Measurements from ENCODE around the gene PRXL2A. TPM values are rescaled to one million over a fixed set of nuclear protein-coding genes. Genes with fewer than 3 reads are reported as not detected.
A peak's percentile ranks its signal among the peaks of the same experiment; 100 is the strongest.

The PRXL2A gene
- total and polyA plus RNA-seq, 3 donors from 2014 or later, result 102 to 106 (median 104) TPM

- Histone ChIP-seq H3K4me1 (peaks cover 8% of the 10 kb centered on the region), H3K27me3 (no peaks in the 10 kb centered on the region), H3K9me3 (no peaks in the 10 kb centered on the region), H3K27ac (peak overlapping the region in 1 of 2 donors; percentile 77), H3K4me3 (no peak overlapping the region), H3K36me3 (ENCODE audit: low read depth, missing control alignments) (no peaks in the 10 kb centered on the region)
- intact Hi-C loops (cut with DNase I; ENCODE audit: low total_unique reads), result no loop called here
- TF ChIP-seq CTCF (IDR thresholded peaks at IDR 0.05) (no peak), POLR2A (IDR thresholded peaks at IDR 0.05) (no peak)
- WGBS, 2 donors, result 100% methylated on average over 1 of the region's 1 CpG
- DNase-seq, result no peak
These were observed 3.3 kb upstream of the PRXL2A start for GRCh38 chr10:80405035-80405434.

GRCh38 chr10:80405626-80406025, 2.7 kb upstream of the PRXL2A start:
- Histone ChIP-seq H3K36me3 (ENCODE audit: low read depth, missing control alignments) (no peaks in the 10 kb centered on the region), H3K27me3 (no peaks in the 10 kb centered on the region), H3K9me3 (no peaks in the 10 kb centered on the region), H3K4me3 (no peak overlapping the region), H3K27ac (peak overlapping the region; percentile 4 to 77), H3K4me1 (peaks cover 14% of the 10 kb centered on the region)
- TF ChIP-seq CTCF (IDR thresholded peaks at IDR 0.05) (no peak), POLR2A (IDR thresholded peaks at IDR 0.05) (no peak)
- no peak for DNase-seq
- intact Hi-C loops (cut with DNase I; ENCODE audit: low total_unique reads), result no loop called here
- WGBS, 2 donors, result 56 to 67% methylated on average over 4 of the region's 4 CpGs

GRCh38 chr10:80406204-80406603, 2.1 kb upstream of the PRXL2A start:
- Histone ChIP-seq H3K9me3 (no peaks in the 10 kb centered on the region), H3K36me3 (ENCODE audit: low read depth, missing control alignments) (no peaks in the 10 kb centered on the region), H3K4me3 (no peak overlapping the region), H3K27me3 (no peaks in the 10 kb centered on the region), H3K4me1 (peaks cover 20% of the 10 kb centered on the region), H3K27ac (peak overlapping the region; percentile 4 to 77)
- WGBS, 2 donors, result 39 to 43% methylated on average over 4 of the region's 4 CpGs
- DNase-seq, result no peak
- TF ChIP-seq CTCF (IDR thresholded peaks at IDR 0.05) (no peak), POLR2A (IDR thresholded peaks at IDR 0.05) (no peak)
- intact Hi-C loops (cut with DNase I; ENCODE audit: low total_unique reads), result no loop called here

GRCh38 chr10:80407812-80408241, 524 bp upstream of the PRXL2A start:
- intact Hi-C loops (cut with DNase I; ENCODE audit: low total_unique reads), result no loop called here
- 23 to 29% methylated on average over 15 to 16 of the region's 16 CpGs for WGBS, 2 donors
- TF ChIP-seq POLR2A (IDR thresholded peaks at IDR 0.05) (no peak), CTCF (IDR thresholded peaks at IDR 0.05) (no peak)

GRCh38 chr10:80409121-80409520, 770 bp downstream of the PRXL2A start:
- Histone ChIP-seq H3K9me3 (no peaks in the 10 kb centered on the region), H3K4me3 (peak overlapping the region; percentile 74 to 83), H3K4me1 (peaks cover 49% of the 10 kb centered on the region), H3K36me3 (ENCODE audit: low read depth, missing control alignments) (no peaks in the 10 kb centered on the region), H3K27me3 (no peaks in the 10 kb centered on the region), H3K27ac (peak overlapping the region; percentile 95 to 97)
- TF ChIP-seq POLR2A (IDR thresholded peaks at IDR 0.05) (no peak), CTCF (IDR thresholded peaks at IDR 0.05) (no peak)
- WGBS, 2 donors, result 8 to 12% methylated on average over 7 to 12 of the region's 12 CpGs
- no peak for DNase-seq
- intact Hi-C loops (cut with DNase I; ENCODE audit: low total_unique reads), result no loop called here

More at GRCh38 chr10:80407812-80408241, 524 bp upstream of the PRXL2A start:
- Histone ChIP-seq H3K9me3 (no peaks in the 10 kb centered on the region), H3K4me3 (peak overlapping the region; percentile 74 to 83), H3K4me1 (peaks cover 36% of the 10 kb centered on the region), H3K36me3 (ENCODE audit: low read depth, missing control alignments) (no peaks in the 10 kb centered on the region), H3K27me3 (no peaks in the 10 kb centered on the region), H3K27ac (peak overlapping the region; percentile 95 to 97)
- no peak for DNase-seq
